ENCODE measurements around the gene XPR1. TPM values are rescaled to one million over a fixed set of nuclear protein-coding genes. Genes with fewer than 3 reads are reported as not detected.

XPR1 gene
- total and polyA plus RNA-seq, 10 of the 15 experiments (the other 5 are each of a cell fraction or from before 2014, with no cell fraction given): 1.1 to 33.9 (median 11.3) TPM

DNA sequence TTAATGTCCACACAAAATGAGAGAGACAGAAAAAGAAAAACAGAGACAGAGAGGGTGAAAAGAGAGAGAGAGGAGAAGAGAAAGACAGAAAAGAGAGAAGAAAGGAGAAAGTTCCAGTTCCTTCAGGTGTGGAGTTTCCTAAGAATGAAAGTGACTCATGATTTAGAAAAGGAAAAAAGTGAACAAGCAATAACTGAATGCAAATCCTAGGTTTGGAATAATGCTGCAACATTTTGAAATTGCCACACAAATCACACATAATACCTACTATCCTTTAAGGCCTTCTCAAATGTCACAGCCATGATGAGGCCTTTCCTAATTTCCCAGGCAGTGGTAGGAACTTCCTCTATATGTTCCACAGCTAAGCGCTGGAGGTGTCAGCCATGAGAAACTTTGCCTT, 31.5 kb upstream of the XPR1 start (continued):
- no peak for TF ChIP-seq FOXM1 (IDR thresholded peaks at IDR 0.05; ENCODE audit: low read depth, low read length)

GRCh38 chr1:180601512-180601911, 30.3 kb upstream of the XPR1 start:
- ChIA-PET SMC1A (ENCODE audit: uncharacterized antibody, unreplicated experiment) (interaction anchor here (0.9 kb wide), 1 partner anchor 39 kb away, joined by 5 read pairs; no protein-coding TSS in a partner anchor), CTCF (no interaction called here), POLR2A (no interaction called here), RAD21 (ENCODE audit: unreplicated experiment) (interaction anchor here (0.6 kb wide), 1 partner anchor 12 kb away, joined by 3 read pairs; no protein-coding TSS in a partner anchor)
- 6% methylated on average over 1 of the region's 1 CpG for WGBS (ENCODE audit: insufficient coverage, insufficient replicate concordance, low lambda C conversion rate, missing lambda C conversion rate)
- H2AFZ ChIP-seq (ENCODE audit: control insufficient read depth, low read depth, low read length): no peak overlapping the region
- no peak overlapping the region for H3K9ac ChIP-seq (ENCODE audit: control insufficient read depth, insufficient read depth, low read length)
- H3K27me3 ChIP-seq (replicated peaks in 1 of 2; ENCODE audit: control insufficient read depth in 2 of 2, insufficient read depth in 2 of 2, low read length in 1 of 2): no peaks in the 10 kb centered on the region
- in situ Hi-C loops (cut with MboI) (no loop called here), intact Hi-C loops (cut with micrococcal nuclease; ENCODE audit: unreplicated experiment) (no loop called here)
- no peaks in the 10 kb centered on the region for H3K9me3 ChIP-seq (replicated peaks; ENCODE audit: control insufficient read depth, insufficient read depth, low read length)
- DNase-seq (ENCODE audit: low read depth, low spot score): no peak
- H3K4me3 ChIP-seq: no peak overlapping the region
- H3K79me2 ChIP-seq (ENCODE audit: control insufficient read depth, insufficient read depth, low read length): no peaks in the 10 kb centered on the region
- TF ChIP-seq USF2 (IDR thresholded peaks at IDR 0.05; ENCODE audit: borderline replicate concordance, low read depth, low read length) (no peak), IKZF2 (IDR thresholded peaks at IDR 0.05) (no peak), YY1 (IDR thresholded peaks at IDR 0.05; ENCODE audit: low read depth, low read length) (no peak), TAF1 (IDR thresholded peaks at IDR 0.05; ENCODE audit: borderline replicate concordance, low read depth, low read length) (no peak), RB1 (IDR thresholded peaks at IDR 0.05; ENCODE audit: borderline replicate concordance) (no peak), MXI1 (IDR thresholded peaks at IDR 0.05; ENCODE audit: low read depth, low read length) (no peak), STAT1 (conservative IDR thresholded peaks at IDR 0.05) (no peak), NFXL1 (IDR thresholded peaks at IDR 0.05; ENCODE audit: borderline replicate concordance) (no peak), MTA3 (IDR thresholded peaks at IDR 0.05; ENCODE audit: borderline replicate concordance, low read length) (no peak), MTA2 (IDR thresholded peaks at IDR 0.05; ENCODE audit: low read depth) (no peak), SRF (IDR thresholded peaks at IDR 0.05; ENCODE audit: low read depth in 2 of 2, low read length in 2 of 2) (no peak), MLLT1 (IDR thresholded peaks at IDR 0.05) (no peak), LARP7 (IDR thresholded peaks at IDR 0.05) (no peak), CBX3 (IDR thresholded peaks at IDR 0.05; ENCODE audit: borderline replicate concordance, low read depth) (no peak), SIX5 (IDR thresholded peaks at IDR 0.05; ENCODE audit: low read depth, low read length, severe bottlenecking) (no peak)
- TF ChIP-seq, protein P1, sequence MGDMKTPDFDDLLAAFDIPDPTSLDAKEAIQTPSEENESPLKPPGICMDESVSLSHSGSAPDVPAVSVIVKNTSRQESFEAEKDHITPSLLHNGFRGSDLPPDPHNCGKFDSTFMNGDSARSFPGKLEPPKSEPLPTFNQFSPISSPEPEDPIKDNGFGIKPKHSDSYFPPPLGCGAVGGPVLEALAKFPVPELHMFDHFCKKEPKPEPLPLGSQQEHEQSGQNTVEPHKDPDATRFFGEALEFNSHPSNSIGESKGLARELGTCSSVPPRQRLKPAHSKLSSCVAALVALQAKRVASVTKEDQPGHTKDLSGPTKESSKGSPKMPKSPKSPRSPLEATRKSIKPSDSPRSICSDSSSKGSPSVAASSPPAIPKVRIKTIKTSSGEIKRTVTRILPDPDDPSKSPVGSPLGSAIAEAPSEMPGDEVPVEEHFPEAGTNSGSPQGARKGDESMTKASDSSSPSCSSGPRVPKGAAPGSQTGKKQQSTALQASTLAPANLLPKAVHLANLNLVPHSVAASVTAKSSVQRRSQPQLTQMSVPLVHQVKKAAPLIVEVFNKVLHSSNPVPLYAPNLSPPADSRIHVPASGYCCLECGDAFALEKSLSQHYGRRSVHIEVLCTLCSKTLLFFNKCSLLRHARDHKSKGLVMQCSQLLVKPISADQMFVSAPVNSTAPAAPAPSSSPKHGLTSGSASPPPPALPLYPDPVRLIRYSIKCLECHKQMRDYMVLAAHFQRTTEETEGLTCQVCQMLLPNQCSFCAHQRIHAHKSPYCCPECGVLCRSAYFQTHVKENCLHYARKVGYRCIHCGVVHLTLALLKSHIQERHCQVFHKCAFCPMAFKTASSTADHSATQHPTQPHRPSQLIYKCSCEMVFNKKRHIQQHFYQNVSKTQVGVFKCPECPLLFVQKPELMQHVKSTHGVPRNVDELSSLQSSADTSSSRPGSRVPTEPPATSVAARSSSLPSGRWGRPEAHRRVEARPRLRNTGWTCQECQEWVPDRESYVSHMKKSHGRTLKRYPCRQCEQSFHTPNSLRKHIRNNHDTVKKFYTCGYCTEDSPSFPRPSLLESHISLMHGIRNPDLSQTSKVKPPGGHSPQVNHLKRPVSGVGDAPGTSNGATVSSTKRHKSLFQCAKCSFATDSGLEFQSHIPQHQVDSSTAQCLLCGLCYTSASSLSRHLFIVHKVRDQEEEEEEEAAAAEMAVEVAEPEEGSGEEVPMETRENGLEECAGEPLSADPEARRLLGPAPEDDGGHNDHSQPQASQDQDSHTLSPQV (IDR thresholded peaks at IDR 0.05): no peak
- no peaks in the 10 kb centered on the region for H3K4me1 ChIP-seq (ENCODE audit: control insufficient read depth, insufficient read depth, low read length)
- no peaks in the 10 kb centered on the region for H4K20me1 ChIP-seq (ENCODE audit: control insufficient read depth, insufficient read depth)
- H3K36me3 ChIP-seq (ENCODE audit: control insufficient read depth in 2 of 2, insufficient read depth in 2 of 2, low read length in 1 of 2): no peaks in the 10 kb centered on the region
- no TSS peak for BruUV-seq (replicated peaks)
- no peak overlapping the region for H3K4me2 ChIP-seq (ENCODE audit: control insufficient read depth, insufficient read depth)
- H3K27ac ChIP-seq (ENCODE audit: control insufficient read depth, insufficient read depth): no peak overlapping the region
- no peak for ATAC-seq
- no peak for FAIRE-seq
